GM19023 (cell line): ENCODE results near the gene ARHGEF16.

Experiments
- ATAC-seq: cut with Tn5 transposase; IDR thresholded peaks from one replicate; pipeline ENCODE4 v1.9.1; 2021; ENCODE audit warnings: mild to moderate bottlenecking, moderate library complexity; ENCODE audit not compliant: unreplicated experiment

ARHGEF16 gene

DNA sequence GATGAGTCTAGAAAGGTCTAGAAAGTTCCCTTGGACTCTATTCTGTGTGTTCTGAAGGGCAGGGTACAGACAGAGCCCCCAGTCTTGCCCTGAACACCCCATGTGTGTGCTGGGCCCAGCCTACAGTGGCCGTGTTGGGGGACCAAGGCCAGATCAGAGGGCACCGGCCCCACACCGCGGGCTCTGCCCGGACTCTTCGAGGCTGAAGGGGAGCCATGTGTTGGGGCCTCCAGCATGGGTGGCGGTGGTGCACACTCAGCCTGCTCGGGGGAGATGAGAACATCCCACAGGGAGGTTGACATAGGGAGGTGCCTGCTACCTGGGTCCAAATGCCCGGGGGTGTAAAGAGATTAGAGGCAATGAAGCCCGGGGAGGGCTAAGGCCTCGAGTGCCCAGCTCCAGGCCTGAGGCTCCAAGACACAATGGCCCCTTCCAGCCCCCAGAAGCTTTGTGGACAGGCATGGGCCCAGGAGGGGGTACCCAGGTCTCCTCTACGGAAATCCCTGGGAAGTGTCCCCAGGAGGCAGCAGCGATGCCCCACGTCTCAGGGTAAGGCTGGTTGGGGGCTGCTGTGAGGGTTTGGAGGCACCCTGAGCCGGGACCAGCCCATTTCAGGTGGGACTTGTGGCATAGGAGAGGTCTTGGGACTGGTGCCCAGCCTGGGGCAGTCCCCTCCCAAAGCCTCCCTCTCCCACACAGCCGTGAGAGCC lies 12.1 kb downstream of the ARHGEF16 start:
- no peak for ATAC-seq

DNA sequence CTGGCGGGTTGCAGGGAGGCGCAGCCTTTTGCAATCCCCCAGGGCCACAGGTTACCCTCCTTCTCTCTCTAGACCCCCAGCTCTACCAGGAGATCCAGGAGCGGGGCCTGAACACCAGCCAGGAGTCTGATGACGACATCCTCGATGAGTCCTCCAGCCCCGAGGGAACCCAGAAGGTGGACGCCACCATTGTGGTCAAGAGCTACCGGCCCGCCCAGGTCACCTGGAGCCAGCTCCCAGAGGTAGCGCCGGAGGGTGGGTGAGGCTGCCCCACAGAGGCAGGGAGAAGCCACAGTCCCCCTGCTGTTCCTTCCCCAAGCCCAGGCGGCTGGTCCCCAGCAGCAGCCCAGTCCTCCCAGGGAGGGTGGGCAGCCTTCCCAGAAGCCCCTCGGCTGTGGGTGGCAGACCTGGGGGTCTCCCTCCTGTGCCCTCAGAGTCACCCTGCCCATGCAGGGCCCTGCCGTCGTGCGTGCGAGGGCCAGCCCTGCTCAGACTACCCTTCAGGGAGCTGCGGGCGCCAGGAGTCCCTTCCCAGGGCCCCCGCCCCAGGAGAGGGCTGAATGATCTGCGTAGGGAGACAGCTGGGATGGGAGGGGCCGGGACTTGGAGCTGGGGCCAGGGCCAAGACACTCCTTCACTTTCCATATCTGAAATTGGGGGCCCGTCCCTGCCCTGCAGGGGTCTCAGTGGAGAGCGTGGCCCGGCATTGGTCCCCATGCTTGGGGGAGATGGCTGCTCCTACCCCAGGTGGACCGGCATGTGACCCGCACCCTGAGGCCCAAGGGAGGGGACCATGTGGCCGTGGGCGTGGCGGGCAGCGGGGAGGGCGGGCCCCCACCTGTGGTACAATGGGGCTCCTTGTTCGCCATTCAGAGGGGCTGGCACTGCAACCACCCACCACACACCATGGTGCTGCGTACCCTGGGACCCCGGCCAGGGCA lies 12.9 kb downstream of the ARHGEF16 start:
- ATAC-seq = no peak

DNA sequence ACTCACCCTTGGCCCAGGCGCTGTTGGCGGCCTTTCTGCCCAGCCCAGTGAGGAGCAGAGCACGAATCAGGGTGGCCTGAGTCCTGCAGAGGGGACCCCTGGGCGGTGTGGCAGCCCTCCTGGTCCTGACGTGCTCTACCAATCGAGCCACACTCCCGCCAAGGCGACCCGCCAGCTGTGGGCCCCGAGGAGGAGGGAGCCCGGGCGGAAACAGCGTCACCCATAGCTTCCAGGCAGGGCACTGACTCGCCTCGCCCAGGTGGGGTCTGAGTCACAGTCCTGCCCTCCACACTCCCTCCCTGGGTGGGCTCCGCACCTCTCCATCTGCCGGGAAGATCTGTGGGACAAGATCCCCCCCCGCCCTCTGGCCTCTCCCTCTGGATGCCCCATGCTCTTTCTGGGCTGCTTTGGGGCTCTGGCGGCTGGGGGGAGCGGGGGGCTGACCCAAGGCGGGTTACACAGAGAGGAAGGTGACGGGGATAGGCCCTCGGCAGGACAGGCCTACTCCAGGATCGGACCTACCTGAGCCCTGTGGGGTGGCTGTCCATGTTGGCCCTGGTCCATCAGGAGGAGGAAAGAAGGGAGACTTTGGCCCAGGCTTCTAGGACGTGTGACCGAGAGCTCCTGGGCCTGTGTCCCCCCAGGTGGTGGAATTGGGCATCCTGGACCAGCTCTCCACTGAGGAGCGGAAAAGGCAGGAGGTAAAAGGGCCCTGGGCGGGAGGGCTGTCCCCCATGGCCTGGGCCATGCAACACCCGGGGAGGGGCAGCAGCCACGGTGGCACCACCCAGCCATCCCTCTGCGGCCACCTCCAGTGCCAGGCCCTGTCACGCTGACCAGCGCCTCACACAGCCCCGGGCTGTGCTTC lies 14.0 kb downstream of the ARHGEF16 start:
- no peak for ATAC-seq

DNA sequence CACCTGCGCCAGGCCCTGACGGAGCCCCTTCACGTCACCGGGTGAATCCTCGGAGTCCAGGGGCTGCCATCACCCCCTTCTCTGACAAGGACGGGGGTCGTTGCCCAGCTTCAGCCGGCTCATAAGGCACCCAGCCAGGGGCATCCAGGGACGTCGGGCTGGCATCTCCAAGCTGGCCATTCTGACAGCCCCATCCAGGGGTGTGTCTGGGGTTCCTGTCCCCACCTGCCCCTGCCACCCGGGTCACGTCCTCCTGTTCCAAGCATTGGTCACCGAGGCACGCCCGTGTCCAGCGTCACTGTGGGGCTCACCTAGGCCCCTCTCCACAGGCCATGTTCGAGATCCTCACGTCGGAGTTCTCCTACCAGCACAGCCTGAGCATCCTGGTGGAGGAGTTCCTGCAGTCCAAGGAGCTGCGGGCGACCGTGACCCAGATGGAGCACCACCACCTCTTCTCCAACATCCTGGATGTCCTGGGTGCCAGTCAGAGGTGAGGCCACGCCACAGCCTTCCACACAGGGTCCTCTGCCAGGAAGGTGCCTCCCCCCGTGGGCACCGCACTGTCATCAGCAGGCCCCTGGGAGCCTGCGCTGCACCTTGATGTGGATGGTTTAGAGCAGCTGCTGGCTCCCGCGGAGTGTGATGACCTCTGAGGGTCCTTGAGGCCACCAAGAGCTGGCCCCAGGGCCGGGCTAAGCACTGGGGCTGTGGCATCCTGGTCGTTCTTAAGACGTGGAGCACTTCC lies 14.8 kb downstream of the ARHGEF16 start:
- ATAC-seq = no peak

DNA sequence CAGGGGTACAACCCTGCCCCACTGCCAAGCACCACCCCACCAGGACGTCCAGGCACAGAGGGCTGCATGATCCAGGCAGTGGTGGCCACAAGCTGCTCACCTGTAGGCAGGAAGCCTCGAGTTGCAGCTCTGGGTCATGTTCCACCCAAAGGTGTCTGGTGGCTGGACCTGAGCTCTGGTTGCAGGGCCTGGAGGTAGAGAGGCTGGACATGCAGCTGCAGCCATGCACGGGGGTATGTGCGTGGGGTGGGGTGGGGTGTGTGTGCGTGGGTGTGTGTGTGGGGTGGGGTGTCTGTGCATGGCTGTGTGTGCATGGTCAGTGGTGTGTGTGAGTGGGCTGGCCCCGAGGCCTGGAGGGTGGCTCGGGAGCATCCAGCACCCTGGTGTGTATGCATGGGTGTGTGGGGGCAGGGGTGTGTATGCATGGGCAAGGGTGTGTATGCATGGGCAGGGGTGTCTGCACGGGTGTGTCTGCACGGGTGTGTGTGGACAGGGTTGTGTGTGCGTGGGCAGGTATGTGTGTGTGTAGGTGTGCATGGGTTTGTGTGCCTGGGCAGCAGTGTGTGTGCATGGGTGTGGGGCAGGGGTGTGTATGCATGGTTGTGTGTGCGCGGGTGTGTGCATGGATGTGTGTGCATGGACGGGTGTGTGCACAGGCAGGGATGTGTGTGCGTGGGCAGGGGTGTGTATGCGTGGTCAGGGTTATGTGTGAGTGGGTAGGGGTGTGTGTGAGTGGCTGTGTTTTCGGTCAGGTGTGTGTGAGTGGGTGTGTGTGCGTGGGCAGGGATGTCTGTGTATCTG lies 15.6 kb downstream of the ARHGEF16 start:
- ATAC-seq = no peak

DNA sequence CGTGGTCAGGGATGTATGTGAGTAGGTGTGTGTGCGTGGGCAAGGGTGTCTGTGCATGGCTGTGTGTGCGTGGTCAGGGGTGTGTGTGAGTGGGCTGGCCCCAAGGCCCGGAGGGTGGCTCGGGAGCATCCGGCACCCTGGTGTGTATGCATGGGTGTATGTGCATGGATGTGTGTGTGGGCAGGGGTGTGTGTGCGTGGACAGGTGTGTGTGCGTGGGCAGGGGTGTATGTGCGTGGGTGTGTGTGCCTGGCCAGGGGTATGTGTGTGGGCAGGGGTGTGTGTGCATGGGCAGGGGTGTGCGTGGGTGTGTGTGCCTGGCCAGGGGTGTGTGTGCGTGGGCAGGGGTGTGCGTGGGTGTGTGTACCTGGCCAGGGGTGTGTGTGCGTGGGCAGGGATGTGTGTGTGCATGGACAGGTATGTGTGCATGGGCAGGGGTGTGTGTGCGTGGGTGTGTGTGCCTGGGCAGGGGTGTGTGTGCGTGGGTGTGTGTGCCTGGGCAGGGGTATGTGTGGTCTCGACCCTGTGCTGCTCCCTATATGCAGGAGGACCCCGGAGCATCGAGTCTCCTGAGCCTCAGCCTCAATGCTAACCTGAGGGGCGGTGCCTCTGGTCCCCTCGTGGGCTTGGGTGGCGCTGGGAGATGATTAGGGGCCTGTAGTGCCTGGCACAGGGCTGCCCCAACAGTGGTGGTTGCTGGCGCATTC lies 16.3 kb downstream of the ARHGEF16 start:
- ATAC-seq = no peak

DNA sequence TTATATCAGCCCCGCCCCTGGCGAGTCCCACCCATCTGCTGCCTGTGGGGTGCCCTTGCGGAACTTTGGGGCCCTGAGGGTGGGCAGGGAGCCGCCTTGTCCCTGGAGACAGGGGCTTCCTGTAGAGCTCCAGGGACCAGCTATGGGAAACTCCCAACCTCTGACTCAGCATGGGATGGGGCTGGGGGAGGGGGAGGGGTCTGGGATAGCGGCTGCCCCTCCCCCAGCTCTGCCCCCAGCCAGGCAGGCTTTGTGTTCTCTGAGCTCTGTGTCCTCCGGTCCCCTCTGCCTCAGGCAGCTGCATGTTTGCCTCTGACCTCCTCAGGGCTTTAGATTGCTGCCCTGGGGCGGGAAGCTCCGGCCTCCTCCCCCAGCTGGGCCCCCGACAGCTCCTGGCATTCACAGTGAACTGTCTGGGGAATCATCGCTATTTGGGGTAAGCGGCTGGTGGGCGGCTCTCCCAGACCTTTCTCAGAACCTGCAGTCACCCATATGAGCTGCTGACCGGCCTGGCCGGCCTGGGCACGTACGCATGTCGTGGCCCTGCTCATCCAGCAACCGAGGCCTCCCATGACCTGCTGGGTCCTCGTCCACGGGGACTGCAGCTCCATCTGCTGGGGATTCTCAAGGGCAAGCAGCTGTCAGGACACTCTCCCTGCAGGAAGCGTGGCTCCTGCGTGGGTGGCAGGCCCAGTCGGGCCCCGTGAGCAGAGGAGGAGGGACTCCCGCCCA lies 17.1 kb downstream of the ARHGEF16 start:
- ATAC-seq = no peak

DNA sequence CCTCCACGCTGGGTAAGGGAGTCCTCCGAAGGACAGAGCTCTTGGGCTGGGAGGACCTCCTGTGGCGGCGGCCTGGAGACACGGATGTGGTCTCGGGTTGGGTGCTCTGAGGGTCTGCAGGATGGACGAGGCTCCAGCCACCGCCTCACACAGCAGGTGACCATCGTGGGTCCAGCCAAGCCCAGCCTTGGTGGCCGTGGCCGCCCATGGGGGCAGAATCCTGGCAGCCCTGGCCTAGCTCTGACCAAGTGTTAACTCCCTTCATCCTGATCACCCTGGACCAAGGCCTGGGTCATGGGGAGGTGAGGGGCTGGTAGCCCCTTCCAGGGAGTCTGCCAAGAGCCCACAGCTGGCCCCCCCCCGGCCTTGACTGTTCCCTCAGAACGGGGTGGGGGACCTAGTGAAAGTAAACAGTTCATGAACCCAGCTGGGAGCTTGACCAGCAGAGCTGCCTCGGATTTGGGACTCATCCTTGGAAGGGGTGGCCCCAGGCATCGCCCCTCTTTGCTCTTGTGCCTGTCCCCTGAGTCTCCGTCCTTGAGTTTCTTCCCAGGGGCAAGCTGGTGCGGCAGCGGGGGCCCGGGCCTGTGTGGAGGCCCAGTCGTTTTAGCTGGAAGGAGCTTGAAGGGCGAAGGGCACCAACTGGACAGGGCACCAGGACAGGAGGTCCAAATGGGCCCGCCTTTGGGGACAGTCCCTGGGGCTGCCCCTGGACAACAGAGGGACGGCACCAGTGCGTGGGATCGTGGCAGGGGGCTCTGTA lies 17.8 kb downstream of the ARHGEF16 start:
- no peak for ATAC-seq

DNA sequence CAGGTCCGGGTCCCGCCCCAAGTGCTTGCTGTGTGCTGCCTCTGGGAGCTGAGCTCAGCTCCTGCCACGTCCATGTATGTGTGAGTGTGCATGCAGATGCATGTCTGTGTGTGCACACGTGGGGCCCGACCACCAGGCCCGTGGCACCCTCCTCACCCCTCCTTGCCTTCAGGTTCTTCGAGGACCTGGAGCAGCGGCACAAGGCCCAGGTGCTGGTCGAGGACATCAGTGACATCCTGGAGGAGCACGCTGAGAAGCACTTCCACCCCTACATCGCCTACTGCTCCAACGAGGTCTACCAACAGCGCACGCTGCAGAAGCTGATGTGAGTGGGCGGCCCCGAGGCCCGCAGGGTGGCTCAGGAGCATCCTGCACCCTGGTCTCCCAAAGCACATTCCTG lies 18.4 kb downstream of the ARHGEF16 start:
- ATAC-seq = no peak

DNA sequence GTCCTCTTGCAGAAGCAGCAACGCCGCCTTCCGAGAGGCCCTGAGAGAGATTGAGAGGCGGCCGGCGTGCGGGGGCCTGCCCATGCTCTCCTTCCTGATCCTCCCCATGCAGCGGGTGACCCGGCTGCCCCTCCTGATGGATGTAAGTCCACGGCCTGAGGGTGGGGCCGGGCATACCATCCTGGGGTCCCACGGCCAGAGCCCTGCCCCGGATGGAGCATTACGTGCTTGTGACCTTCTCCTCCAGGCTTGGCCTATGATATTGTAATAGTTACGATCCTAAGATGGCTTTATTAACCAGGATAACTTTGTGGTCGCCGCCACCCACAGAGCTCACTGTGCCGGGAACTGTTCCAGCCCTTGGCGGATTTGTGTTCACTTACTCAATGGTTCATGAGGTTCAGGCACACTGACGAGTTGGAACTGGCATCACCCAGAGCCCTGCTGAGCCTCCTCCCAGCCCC lies 18.9 kb downstream of the ARHGEF16 start:
- no peak for ATAC-seq

DNA sequence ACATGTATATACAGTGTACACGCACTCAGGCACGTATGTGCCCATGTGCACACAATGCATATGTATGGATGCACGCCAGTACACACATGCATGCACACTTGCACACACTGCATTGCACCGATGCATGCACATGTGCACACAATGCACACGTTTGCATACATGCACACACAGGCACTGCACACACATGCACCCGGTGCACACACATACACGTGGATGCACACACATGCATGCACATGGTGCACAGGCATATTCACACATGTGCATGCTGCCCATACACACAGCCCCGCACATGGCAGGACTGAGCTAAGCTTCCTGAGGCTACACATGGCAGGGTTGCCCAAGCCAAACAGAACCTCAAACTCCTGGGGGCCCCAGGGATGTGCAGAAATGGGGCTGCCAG lies 19.6 kb downstream of the ARHGEF16 start:
- no peak for ATAC-seq

DNA sequence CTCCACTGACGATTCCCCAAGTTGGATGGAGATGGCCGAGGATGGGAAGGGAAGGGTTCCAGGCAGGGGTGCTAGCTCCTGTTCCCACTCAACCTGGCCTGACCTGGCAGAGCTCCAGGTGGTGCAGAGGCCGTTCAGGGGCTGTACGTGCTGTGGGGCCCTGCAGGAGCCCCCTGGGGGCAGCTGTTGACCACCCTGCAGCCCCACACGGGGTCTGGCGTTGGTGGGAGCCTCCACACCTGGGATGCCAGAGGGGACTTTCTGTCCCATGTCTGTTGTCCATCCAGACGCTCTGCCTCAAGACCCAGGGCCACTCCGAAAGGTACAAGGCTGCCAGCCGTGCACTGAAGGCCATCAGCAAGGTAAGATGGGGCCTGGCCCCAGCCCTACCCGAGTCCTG lies 20.0 kb downstream of the ARHGEF16 start:
- no peak for ATAC-seq

DNA sequence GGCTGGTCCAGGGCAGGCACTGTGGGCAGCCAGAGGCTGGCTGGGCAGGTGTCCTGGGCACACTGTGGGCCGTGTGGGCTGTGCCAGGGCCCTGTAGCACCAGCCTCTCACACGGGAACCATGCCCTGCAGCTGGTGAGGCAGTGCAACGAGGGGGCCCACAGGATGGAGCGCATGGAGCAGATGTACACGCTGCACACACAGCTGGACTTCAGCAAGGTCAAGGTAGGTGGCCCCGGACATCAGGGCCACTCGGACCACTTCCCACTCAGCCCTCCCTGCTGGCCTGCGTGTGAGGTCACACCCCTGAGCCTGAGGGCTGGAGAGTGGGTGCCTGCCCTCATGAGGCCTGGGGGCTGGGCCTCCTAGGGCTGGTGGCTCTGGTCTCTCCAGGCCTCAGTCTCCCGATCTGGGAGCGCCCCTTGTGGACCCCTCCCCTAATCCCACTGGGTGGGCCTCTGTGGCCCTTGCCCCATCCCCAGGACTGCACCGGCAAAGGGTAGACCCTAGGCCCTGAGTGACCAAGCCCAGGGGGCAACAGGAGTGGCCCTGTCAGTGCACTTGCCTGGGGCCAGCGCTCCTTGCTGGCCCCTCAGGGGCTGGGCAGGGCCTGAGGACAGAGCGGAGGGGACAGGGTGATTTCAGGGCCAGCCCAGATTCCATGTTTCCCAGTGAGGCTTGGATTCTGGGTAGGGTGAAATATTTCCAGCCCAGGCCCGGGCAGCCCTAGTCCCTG lies 21.5 kb downstream of the ARHGEF16 start:
- no peak for ATAC-seq

DNA sequence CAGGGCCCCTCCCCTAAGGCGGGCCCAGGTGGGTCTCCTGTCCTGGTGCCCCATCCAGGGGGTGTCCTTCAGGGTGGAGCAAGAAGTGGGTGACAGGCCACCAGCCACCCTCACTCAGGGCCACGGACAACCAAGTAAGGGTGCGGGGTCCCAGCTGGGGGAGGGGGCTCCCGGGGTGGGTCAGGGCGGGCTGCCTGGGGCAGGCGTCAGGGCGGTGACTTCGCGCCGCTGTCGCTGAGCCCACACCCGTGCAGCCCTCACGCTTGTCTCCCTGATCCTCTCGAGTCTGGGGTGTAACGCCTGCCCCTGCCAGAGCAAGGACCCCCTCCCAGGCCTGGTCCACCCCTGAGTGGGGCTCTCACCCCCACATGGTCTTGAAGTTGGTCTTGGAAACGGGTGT lies 22.2 kb downstream of the ARHGEF16 start:
- ATAC-seq = no peak

DNA sequence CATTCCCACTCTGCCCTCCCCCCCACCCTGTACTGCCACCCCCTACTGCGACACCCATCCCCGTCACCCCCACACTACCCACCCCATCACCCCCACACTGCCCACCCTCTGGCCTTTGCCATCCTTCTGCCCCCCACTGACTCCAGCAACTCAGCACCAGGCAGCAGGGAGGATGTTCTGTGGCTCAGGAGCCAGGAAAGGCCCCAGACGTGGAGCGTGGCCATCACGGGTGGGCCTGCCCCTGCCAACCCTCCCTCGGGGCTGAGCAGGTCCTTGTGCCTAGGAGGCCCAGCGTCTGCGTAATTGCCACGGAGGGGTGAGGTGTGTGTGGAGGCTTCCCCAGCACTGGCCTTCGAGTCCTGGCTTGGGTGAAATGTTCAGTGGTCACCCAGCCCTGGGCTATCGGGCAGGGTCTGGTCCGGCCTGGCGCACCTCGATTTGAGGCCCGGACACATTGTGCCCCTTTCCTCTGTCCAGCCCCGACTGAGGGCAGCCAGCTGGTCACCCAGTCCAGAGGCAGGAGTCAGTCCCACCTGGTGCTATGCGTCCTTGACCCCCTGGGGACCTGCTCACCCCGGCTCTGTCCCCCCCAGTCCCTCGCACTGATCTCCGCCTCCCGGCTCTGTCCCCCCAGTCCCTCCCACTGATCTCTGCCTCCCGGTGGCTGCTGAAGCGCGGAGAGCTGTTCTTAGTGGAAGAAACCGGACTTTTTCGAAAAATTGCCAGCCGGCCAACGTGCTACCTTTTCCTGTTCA lies 23.0 kb downstream of the ARHGEF16 start:
- ATAC-seq = no peak

DNA sequence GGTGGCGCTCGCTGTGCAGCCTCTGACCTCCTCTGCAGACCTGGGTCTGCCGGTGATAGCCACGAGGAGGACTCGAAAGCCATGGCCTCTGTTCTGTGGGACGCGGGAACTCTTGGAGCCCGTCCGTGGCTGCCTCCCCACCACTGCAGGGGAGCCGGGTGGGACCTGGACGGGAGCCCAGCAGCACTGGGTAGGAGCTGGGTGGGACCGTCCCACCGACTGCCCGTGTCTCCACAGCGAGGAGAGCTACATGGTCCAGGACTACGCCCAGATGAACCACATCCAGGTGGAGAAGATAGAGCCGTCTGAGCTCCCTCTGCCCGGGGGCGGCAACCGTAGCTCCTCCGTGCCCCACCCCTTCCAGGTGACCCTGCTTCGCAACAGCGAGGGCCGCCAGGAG lies 23.7 kb downstream of the ARHGEF16 start:
- no peak for ATAC-seq
